Activated CD4-positive, CD25-positive, alpha-beta regulatory T cell (primary cell): ENCODE data around the gene KLC3.

Experiments
- DNase-seq, 4 experiments: peaks; one replicate each; lab custom pipeline; 2025; lab: John Stamatoyannopoulos, UW

Gene KLC3

GRCh38 chr19:45349126-45349415 lies 8.5 kb downstream of the KLC3 start:
- no peak for DNase-seq

GRCh38 chr19:45349430-45349941 lies 8.9 kb downstream of the KLC3 start:
- no peak for DNase-seq

GRCh38 chr19:45350477-45351058 lies 10.0 kb downstream of the KLC3 start:
- no peak for DNase-seq

- no peak for DNase-seq
Measured at GRCh38 chr19:45351401-45351952, 10.9 kb downstream of the KLC3 start.

GRCh38 chr19:45352062-45352461 lies 11.5 kb downstream of the KLC3 start:
- no peak for DNase-seq

GRCh38 chr19:45352471-45352870 lies 11.9 kb downstream of the KLC3 start:
- DNase-seq, result no peak

GRCh38 chr19:45352914-45353796 lies 12.6 kb downstream of the KLC3 start:
- DNase-seq, result no peak

GRCh38 chr19:45354241-45354842 lies 13.8 kb downstream of the KLC3 start:
- no peak for DNase-seq

GRCh38 chr19:45355402-45355801 lies 14.9 kb downstream of the KLC3 start:
- no peak for DNase-seq

GRCh38 chr19:45355910-45356309 lies 15.4 kb downstream of the KLC3 start:
- DNase-seq, result no peak

GRCh38 chr19:45356760-45357444 lies 16.4 kb downstream of the KLC3 start:
- DNase-seq, result no peak

- no peak for DNase-seq
Measured at GRCh38 chr19:45357445-45357783, 16.9 kb downstream of the KLC3 start.

GRCh38 chr19:45358213-45358792 lies 17.8 kb downstream of the KLC3 start:
- no peak for DNase-seq

- DNase-seq, result no peak
Measured at GRCh38 chr19:45361608-45362007, 21.1 kb downstream of the KLC3 start.

- DNase-seq, result no peak
Measured at GRCh38 chr19:45362291-45362690, 21.7 kb downstream of the KLC3 start.

GRCh38 chr19:45363861-45364459 lies 23.4 kb downstream of the KLC3 start:
- no peak for DNase-seq

GRCh38 chr19:45364696-45365095 lies 24.1 kb downstream of the KLC3 start:
- no peak for DNase-seq

- no peak for DNase-seq
Measured at GRCh38 chr19:45368127-45368526, 27.6 kb downstream of the KLC3 start.

- DNase-seq, result no peak
Measured at GRCh38 chr19:45368737-45369340, 28.3 kb downstream of the KLC3 start.

GRCh38 chr19:45370410-45371204 lies 30.1 kb downstream of the KLC3 start, which contains the start of gene ERCC2:
TSS of gene ERCC2 (minus strand) at chr19:45370573. CDS start at chr19:45370540, 33 bp downstream.
- peak; percentile 97 to 98 (median 98) for DNase-seq
